ENCODE data around the gene CENPP. TPM values are rescaled to one million over a fixed set of nuclear protein-coding genes. Genes with fewer than 3 reads are reported as not detected.

Gene CENPP
- total and polyA plus RNA-seq, 2 donors from 2014 or later: 1.2 to 4.2 TPM

- Histone ChIP-seq H3K27me3 (ENCODE audit: control insufficient read depth, insufficient read depth, low read length) (no peaks in the 10 kb centered on the region), H3K36me3 (ENCODE audit: control insufficient read depth in 2 of 3, insufficient read depth in 3 of 3, low read length in 3 of 3) (peaks cover 0 to 8% (median 7%) of the 10 kb centered on the region in 3 donors), H3K9ac (ENCODE audit: low read length in 3 of 3) (no peak overlapping the region), H3K9me3 (ENCODE audit: control insufficient read depth in 2 of 3, insufficient read depth in 1 of 3, low read length in 3 of 3) (no peaks in the 10 kb centered on the region), H3K4me3 (ENCODE audit: low read length in 3 of 3) (no peak overlapping the region), H3K4me1 (ENCODE audit: control insufficient read depth in 2 of 3, insufficient read depth in 2 of 3, low read depth in 1 of 3, low read length in 3 of 3) (peaks cover 0 to 4% (median 0%) of the 10 kb centered on the region in 3 donors), H3K27ac (ENCODE audit: low read depth in 2 of 2, low read length in 2 of 2) (no peak overlapping the region)
- no peak for DNase-seq
- no peak for TF ChIP-seq CTCF (IDR thresholded peaks at IDR 0.05; ENCODE audit: borderline replicate concordance, extremely low read depth, insufficient read depth)
- intact Hi-C loops (cut with DNase I): no loop called here
- no peak for FAIRE-seq
These were observed 331.7 kb downstream of the CENPP start for GRCh38 chr9:92657296-92658094.

- no peaks in the 10 kb centered on the region for H3K27me3 ChIP-seq (ENCODE audit: control insufficient read depth, insufficient read depth, low read length)
- no peak overlapping the region for H3K4me3 ChIP-seq (ENCODE audit: low read length in 3 of 3)
- DNase-seq: no peak
- H3K4me1 ChIP-seq (ENCODE audit: control insufficient read depth in 2 of 3, insufficient read depth in 2 of 3, low read depth in 1 of 3, low read length in 3 of 3): peaks cover 0 to 4% (median 0%) of the 10 kb centered on the region in 3 donors
- peaks cover 0 to 8% (median 4%) of the 10 kb centered on the region in 3 donors for H3K36me3 ChIP-seq (ENCODE audit: control insufficient read depth in 2 of 3, insufficient read depth in 3 of 3, low read length in 3 of 3)
- H3K27ac ChIP-seq (ENCODE audit: low read depth in 2 of 2, low read length in 2 of 2): no peak overlapping the region
- TF ChIP-seq CTCF (IDR thresholded peaks at IDR 0.05; ENCODE audit: borderline replicate concordance, extremely low read depth, insufficient read depth): no peak
- intact Hi-C loops (cut with DNase I): no loop called here
- H3K9me3 ChIP-seq (ENCODE audit: control insufficient read depth in 2 of 3, insufficient read depth in 1 of 3, low read length in 3 of 3): no peaks in the 10 kb centered on the region
- H3K9ac ChIP-seq (ENCODE audit: low read length in 3 of 3): no peak overlapping the region
- no peak for FAIRE-seq
These were observed 332.4 kb downstream of the CENPP start for GRCh38 chr9:92658176-92658575.

GRCh38 chr9:92658611-92659010 lies 332.9 kb downstream of the CENPP start:
- Histone ChIP-seq H3K27ac (ENCODE audit: low read depth in 2 of 2, low read length in 2 of 2) (no peak overlapping the region), H3K4me3 (ENCODE audit: low read length in 3 of 3) (no peak overlapping the region), H3K9me3 (ENCODE audit: control insufficient read depth in 2 of 3, insufficient read depth in 1 of 3, low read length in 3 of 3) (no peaks in the 10 kb centered on the region), H3K36me3 (ENCODE audit: control insufficient read depth in 2 of 3, insufficient read depth in 3 of 3, low read length in 3 of 3) (peaks cover 0 to 8% (median 4%) of the 10 kb centered on the region in 3 donors), H3K4me1 (ENCODE audit: control insufficient read depth in 2 of 3, insufficient read depth in 2 of 3, low read depth in 1 of 3, low read length in 3 of 3) (peaks cover 0 to 4% (median 0%) of the 10 kb centered on the region in 3 donors), H3K9ac (ENCODE audit: low read length in 3 of 3) (no peak overlapping the region), H3K27me3 (ENCODE audit: control insufficient read depth, insufficient read depth, low read length) (no peaks in the 10 kb centered on the region)
- DNase-seq (peak in 2 of 5 donors; percentile 18 to 53), FAIRE-seq (no peak)
- TF ChIP-seq CTCF (IDR thresholded peaks at IDR 0.05; ENCODE audit: borderline replicate concordance, extremely low read depth, insufficient read depth): no peak
- intact Hi-C loops (cut with DNase I): no loop called here

Measured in kidney (tissue), 14 donors.